ENCODE measurements around the gene AGTRAP. TPM values are rescaled to one million over a fixed set of nuclear protein-coding genes. Genes with fewer than 3 reads are reported as not detected.

Gene AGTRAP
- total and polyA plus RNA-seq, 10 donors = 40.8 to 120 (median 56.4) TPM

DNA sequence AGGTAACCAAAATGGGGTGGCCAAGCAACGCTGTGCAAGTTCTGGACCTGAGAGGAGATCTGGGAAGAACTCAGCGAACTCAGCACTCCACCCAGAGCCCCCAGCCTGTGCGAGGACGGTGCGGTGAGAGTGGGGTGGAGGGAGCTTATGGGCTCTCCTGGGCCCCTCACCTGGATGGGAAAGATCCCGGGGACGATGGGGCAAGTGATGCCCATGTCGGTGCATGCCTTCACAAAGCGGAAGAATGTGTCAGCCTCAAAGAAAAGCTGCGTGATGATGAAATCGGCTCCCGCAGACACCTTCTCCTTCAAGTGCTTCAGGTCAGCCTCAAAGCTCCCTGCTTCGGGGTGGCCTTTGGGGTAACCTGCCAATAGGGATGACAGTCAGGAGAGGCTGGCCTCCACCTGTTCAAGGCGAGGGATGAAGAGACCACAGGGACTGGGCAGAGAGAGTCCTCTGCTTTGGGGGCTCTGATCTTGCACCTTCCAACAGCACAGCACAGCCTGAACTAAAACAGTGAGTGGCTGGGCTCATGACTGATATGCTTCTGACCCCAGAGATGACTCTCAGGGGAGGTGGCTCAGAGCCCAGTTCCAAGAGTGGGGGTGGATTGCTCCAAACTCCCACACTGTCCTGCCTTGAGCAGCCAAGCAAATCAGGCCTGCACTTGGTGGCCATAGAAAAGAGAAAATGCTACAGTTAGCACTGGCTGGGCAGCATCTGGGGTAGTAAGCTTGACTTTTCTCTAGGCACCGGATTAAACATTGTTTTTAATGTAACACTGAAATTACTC lies 60.3 kb downstream of the AGTRAP start:
- Histone ChIP-seq H3K27me3 (replicated peaks in 1 of 7) (no peaks in the 10 kb centered on the region), H3K9me3 (no peaks in the 10 kb centered on the region), H3K36me3 (peaks cover 4 to 99% (median 80%) of the 10 kb centered on the region in 6 donors), H3K4me1 (peaks cover 17 to 90% (median 57%) of the 10 kb centered on the region in 6 donors), H3K4me3 (no peak overlapping the region), H3K27ac (peak overlapping the region in 7 of 8 donors; percentile 72 to 89 (median 82))
- 93 to 94% (median 93%) methylated on average over 15 of the region's 15 CpGs for WGBS, 5 donors
- TF ChIP-seq POLR2A (IDR thresholded peaks at IDR 0.05) (no peak), POLR2AphosphoS5 (IDR thresholded peaks at IDR 0.05) (peak; percentile 51 to 63 (median 51))
- intact Hi-C loops (cut with DNase I; ENCODE audit: low total_unique reads) = no loop called here
- DNase-seq = peak; percentile 59

DNA sequence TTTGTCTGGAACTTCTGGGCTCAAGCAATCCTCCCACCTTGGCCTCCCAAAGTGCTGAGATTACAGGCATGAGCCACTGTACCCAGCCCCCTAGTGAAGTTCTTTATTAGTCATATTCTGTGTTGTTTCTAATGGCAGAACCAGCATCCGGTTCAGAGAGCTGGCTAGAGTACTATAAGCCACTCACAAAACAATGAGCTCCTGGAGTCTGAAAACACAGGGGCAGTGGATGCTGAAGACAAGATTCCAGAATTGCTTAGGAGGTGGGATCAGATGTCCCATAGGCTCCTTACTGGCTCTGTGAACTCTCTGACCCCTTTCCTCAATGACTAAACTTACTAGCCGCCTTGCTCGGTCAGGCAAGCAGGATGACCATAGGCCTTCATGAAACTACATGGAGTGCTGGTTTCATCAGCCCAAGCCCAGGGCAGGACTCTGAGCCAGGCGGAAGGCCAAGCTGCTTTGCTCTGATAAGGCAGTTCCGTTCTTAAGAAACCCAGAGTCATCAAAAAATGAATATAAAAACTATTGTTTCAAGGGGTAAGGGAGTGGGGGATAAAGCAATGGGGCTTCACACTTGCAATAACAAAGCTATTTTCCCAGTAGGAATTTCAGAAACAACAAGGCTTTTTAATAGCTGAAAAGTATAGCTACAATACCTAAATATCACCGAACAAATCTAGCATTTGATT lies 61.7 kb downstream of the AGTRAP start:
- WGBS, 5 donors = 55 to 82% (median 60%) methylated on average over 6 of the region's 6 CpGs
- Histone ChIP-seq H3K27ac (peak overlapping the region; percentile 38 to 89 (median 82)), H3K4me3 (no peak overlapping the region), H3K36me3 (peaks cover 4 to 95% (median 70%) of the 10 kb centered on the region in 6 donors), H3K27me3 (replicated peaks in 1 of 7) (no peaks in the 10 kb centered on the region), H3K4me1 (peaks cover 26 to 90% (median 62%) of the 10 kb centered on the region in 6 donors), H3K9me3 (no peaks in the 10 kb centered on the region)
- intact Hi-C loops (cut with DNase I; ENCODE audit: low total_unique reads) = no loop called here
- no peak for TF ChIP-seq POLR2A (IDR thresholded peaks at IDR 0.05)
- peak in 2 of 3 donors; percentile 76 to 80 for TF ChIP-seq POLR2AphosphoS5 (IDR thresholded peaks at IDR 0.05)
- peak; percentile 80 for DNase-seq

DNA sequence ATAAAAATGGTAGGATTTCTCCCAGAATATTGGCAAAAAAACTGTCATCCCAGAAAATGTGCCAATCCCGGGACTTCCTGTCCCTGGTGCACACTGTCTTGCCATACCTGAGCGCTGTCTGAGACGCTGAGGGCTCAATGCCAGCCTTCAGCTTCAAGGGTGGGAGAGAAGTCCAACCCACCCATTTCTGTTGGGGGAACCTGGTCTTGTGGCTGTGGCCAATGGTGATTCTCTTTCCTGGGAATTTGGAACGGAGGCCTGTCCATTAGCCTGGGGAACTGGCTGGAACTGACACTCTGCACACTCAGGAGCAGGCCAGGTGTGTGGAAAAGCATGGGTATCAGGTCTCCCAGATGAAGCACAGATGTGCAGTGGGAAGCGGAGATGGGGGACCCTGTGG lies 63.2 kb downstream of the AGTRAP start:
- TF ChIP-seq POLR2A (IDR thresholded peaks at IDR 0.05) (no peak), POLR2AphosphoS5 (IDR thresholded peaks at IDR 0.05) (no peak)
- TF ChIP-seq, protein P1, sequence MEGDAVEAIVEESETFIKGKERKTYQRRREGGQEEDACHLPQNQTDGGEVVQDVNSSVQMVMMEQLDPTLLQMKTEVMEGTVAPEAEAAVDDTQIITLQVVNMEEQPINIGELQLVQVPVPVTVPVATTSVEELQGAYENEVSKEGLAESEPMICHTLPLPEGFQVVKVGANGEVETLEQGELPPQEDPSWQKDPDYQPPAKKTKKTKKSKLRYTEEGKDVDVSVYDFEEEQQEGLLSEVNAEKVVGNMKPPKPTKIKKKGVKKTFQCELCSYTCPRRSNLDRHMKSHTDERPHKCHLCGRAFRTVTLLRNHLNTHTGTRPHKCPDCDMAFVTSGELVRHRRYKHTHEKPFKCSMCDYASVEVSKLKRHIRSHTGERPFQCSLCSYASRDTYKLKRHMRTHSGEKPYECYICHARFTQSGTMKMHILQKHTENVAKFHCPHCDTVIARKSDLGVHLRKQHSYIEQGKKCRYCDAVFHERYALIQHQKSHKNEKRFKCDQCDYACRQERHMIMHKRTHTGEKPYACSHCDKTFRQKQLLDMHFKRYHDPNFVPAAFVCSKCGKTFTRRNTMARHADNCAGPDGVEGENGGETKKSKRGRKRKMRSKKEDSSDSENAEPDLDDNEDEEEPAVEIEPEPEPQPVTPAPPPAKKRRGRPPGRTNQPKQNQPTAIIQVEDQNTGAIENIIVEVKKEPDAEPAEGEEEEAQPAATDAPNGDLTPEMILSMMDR (IDR thresholded peaks at IDR 0.05 in 8 of 11, conservative IDR thresholded peaks at IDR 0.05 in 3 of 11) = no peak
- no peaks in the 10 kb centered on the region for H3K9me3 ChIP-seq
- H3K36me3 ChIP-seq = peaks cover under 1 to 81% (median 57%) of the 10 kb centered on the region in 6 donors
- no peaks in the 10 kb centered on the region for H3K27me3 ChIP-seq (replicated peaks in 1 of 7)
- peak; percentile 36 for DNase-seq
- 95 to 99% (median 97%) methylated on average over 5 of the region's 5 CpGs for WGBS, 5 donors
- H3K27ac ChIP-seq = peak overlapping the region; percentile 22 to 89 (median 80)
- no peak overlapping the region for H3K4me3 ChIP-seq
- intact Hi-C loops (cut with DNase I; ENCODE audit: low total_unique reads) = no loop called here
- peaks cover 32 to 100% (median 72%) of the 10 kb centered on the region in 6 donors for H3K4me1 ChIP-seq

DNA sequence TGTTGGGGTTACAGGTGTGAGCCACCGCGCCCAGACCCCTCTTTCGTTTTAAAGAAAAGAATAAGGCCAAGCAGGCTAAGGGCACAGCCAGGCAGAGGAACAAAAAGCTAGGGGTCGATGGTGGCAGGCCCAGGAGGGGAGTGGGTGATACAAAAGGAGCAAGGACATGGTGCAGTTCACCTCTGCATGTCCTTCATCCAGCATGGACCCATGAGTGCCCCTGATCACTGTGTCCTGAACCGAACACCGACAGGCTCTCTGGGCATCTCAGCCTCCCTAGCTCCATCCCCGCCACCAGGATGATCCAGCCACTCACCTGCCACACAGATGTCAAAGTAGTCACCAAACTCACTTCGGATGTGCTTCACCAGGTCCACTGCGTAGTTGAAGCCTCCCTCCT lies 64.0 kb downstream of the AGTRAP start:
- 96 to 98% (median 97%) methylated on average over 9 of the region's 9 CpGs for WGBS, 5 donors
- Histone ChIP-seq H3K9me3 (no peaks in the 10 kb centered on the region), H3K36me3 (peaks cover 0 to 73% (median 49%) of the 10 kb centered on the region in 6 donors), H3K4me1 (peaks cover 39 to 100% (median 76%) of the 10 kb centered on the region in 6 donors), H3K4me3 (no peak overlapping the region), H3K27me3 (replicated peaks in 1 of 7) (no peaks in the 10 kb centered on the region), H3K27ac (peak overlapping the region in 4 of 8 donors; percentile 97 to 98 (median 98))
- intact Hi-C loops (cut with DNase I; ENCODE audit: low total_unique reads) = loop anchor here (5.0 kb wide), 1 partner anchor 68 kb away; no protein-coding TSS in a partner anchor
- TF ChIP-seq POLR2AphosphoS5 (IDR thresholded peaks at IDR 0.05) (no peak), POLR2A (IDR thresholded peaks at IDR 0.05) (no peak)
- TF ChIP-seq, protein P1 (IDR thresholded peaks at IDR 0.05 in 8 of 11, conservative IDR thresholded peaks at IDR 0.05 in 3 of 11) = no peak
- DNase-seq = peak; percentile 53
